Prostate gland (tissue), 2 donors: ENCODE data around the gene FARP2. TPM values are rescaled to one million over a fixed set of nuclear protein-coding genes. Genes with fewer than 3 reads are reported as not detected.

ENCODE experiments used
- DNase-seq: peaks from one replicate; pipeline ENCODE4 v3.0.0-alpha.2; 2019; ENCODE audit warnings: low spot score
- H3K27ac ChIP-seq, 2 donors: fragments of 200-600 bp; sonication (generic); 2 replicates each; pipeline ENCODE4 v1.5.1; 2017 to 2019
- H3K27me3 ChIP-seq: fragments of 200-600 bp; sonication (generic); replicated peaks from 2 replicates; pipeline ENCODE4 v1.5.1; 2019; ENCODE audit not compliant: insufficient read depth
- H3K36me3 ChIP-seq, 2 donors: fragments of 200-600 bp; sonication (generic); 1 replicate in 1 of 2; 2 replicates in 1 of 2; pipeline versions ENCODE4 v1.5.1 to v1.8.1; 2017 to 2019
- H3K4me1 ChIP-seq: fragments of 200-600 bp; sonication (generic); replicated peaks from 2 replicates; pipeline ENCODE4 v1.5.1; 2019
- H3K4me3 ChIP-seq, 2 donors: fragments of 200-600 bp; sonication (generic); 2 replicates each; pipeline ENCODE4 v1.5.1; 2017 to 2019
- H3K9me3 ChIP-seq: fragments of 200-600 bp; sonication (generic); 2 replicates; pipeline ENCODE4 v1.5.1; 2017
- POLR2A ChIP-seq: fragments of 450-650 bp; IDR thresholded peaks from one replicate; pipeline ENCODE4 v1.6.1; 2016; ENCODE audit warnings: antibody characterized with exemption, mild to moderate bottlenecking
- POLR2AphosphoS5 ChIP-seq: sonication (generic); formaldehyde crosslinking; IDR thresholded peaks from one replicate; pipeline ENCODE4 v1.6.1; 2017; ENCODE audit warnings: antibody characterized with exemption
- WGBS: methylation state at CpG from one replicate; pipeline ENCODE4 v1.1.5; 2018; 5-methylcytosine and 5-hydroxymethylcytosine counted together
- intact Hi-C: fragments of 100-400 bp; cut with DNase I; formaldehyde crosslinking; loops from one replicate; pipeline ENCODE4 v1.14.2; 2022
- total RNA-seq, 2 donors: library from RNA; depleted of rRNA; stranded (reverse); fragments of >200 nt; gene quantifications; one replicate each; pipeline ENCODE4 v1.1.0, GENCODE V29; 2016
- TF ChIP-seq, protein P1 (sequence below), 4 experiments: fragments of 200-600 bp in 2 of 4; fragments of 450-650 bp in 2 of 4; sonication (generic) in 2 of 4; IDR thresholded peaks; 1 replicate in 3 of 4; 2 replicates in 1 of 4; pipeline ENCODE4 v1.5.1; 2016 to 2019; ENCODE audit warnings: antibody characterized with exemption in 4 of 4, mild to moderate bottlenecking in 2 of 4, moderate library complexity in 2 of 4

Gene FARP2
- total RNA-seq, 2 donors from 2014 or later, result 32.4 to 35.9 TPM

DNA sequence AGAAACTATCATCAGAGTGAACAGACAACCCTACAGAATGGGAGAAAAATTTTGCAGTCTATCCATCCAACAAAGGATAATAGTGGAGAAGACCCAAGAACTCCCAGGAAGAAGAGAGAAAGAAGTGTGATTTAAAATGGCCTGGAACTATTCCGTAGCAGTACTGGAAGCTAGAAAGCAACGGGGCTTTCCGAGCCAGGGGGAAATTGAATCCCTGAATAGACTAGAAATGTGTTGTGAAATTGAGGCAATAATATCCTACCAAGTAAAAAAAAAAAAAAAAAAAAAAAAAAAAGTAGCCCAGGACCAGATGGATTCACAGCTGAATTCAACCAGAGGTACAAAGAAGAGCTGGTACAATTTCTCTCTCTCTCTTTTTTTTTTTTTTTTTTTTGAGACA is 69.3 kb downstream of the FARP2 start:
- no peak overlapping the region for H3K27ac ChIP-seq
- H3K9me3 ChIP-seq, result no peaks in the 10 kb centered on the region
- no peaks in the 10 kb centered on the region for H3K27me3 ChIP-seq
- no peaks in the 10 kb centered on the region for H3K36me3 ChIP-seq
- DNase-seq, result no peak
- intact Hi-C loops, result no loop called here
- H3K4me3 ChIP-seq, result no peak overlapping the region
- 80% methylated on average over 3 of the region's 3 CpGs for WGBS
- H3K4me1 ChIP-seq, result no peaks in the 10 kb centered on the region
- no peak for TF ChIP-seq POLR2AphosphoS5
- TF ChIP-seq POLR2A, result no peak
- TF ChIP-seq, protein P1, sequence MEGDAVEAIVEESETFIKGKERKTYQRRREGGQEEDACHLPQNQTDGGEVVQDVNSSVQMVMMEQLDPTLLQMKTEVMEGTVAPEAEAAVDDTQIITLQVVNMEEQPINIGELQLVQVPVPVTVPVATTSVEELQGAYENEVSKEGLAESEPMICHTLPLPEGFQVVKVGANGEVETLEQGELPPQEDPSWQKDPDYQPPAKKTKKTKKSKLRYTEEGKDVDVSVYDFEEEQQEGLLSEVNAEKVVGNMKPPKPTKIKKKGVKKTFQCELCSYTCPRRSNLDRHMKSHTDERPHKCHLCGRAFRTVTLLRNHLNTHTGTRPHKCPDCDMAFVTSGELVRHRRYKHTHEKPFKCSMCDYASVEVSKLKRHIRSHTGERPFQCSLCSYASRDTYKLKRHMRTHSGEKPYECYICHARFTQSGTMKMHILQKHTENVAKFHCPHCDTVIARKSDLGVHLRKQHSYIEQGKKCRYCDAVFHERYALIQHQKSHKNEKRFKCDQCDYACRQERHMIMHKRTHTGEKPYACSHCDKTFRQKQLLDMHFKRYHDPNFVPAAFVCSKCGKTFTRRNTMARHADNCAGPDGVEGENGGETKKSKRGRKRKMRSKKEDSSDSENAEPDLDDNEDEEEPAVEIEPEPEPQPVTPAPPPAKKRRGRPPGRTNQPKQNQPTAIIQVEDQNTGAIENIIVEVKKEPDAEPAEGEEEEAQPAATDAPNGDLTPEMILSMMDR (IDR thresholded peaks at IDR 0.05), result no peak

DNA sequence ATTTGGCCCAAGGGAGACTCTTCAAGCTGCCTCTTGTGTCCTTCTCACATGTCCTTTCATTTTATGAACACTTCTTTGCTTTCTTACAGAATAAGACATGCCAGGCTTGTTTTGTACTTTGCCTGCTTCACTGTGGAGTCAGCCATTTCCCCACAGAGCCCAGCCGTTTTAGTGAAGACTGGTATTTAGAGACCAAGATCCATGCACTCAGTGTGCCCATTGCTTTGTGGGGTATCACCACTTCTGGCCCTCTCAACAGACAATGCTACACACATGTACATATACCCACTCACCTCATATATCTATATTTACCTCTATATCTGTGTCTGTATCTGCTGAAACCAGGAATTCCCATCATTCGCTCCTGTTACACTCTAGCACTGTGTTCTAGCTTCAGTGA is 74.1 kb downstream of the FARP2 start:
- H3K36me3 ChIP-seq, result no peaks in the 10 kb centered on the region
- H3K9me3 ChIP-seq, result no peaks in the 10 kb centered on the region
- no peak for DNase-seq
- intact Hi-C loops, result no loop called here
- no peaks in the 10 kb centered on the region for H3K27me3 ChIP-seq
- no peak overlapping the region for H3K27ac ChIP-seq
- no peak overlapping the region for H3K4me3 ChIP-seq
- 96% methylated on average over 2 of the region's 2 CpGs for WGBS
- TF ChIP-seq POLR2AphosphoS5 (no peak), POLR2A (no peak)
- TF ChIP-seq, protein P1 (IDR thresholded peaks at IDR 0.05), result no peak
- H3K4me1 ChIP-seq, result no peaks in the 10 kb centered on the region

GRCh38 chr2:241432824-241433448 is 76.9 kb downstream of the FARP2 start:
- no peak overlapping the region for H3K4me3 ChIP-seq
- H3K4me1 ChIP-seq, result no peaks in the 10 kb centered on the region
- no peak overlapping the region for H3K27ac ChIP-seq
- no peak for DNase-seq
- TF ChIP-seq, protein P1 (IDR thresholded peaks at IDR 0.05), result no peak
- TF ChIP-seq POLR2A (no peak), POLR2AphosphoS5 (no peak)
- no peaks in the 10 kb centered on the region for H3K36me3 ChIP-seq
- intact Hi-C loops, result no loop called here
- H3K9me3 ChIP-seq, result no peaks in the 10 kb centered on the region
- H3K27me3 ChIP-seq, result no peaks in the 10 kb centered on the region
- 55% methylated on average over 6 of the region's 6 CpGs for WGBS

GRCh38 chr2:241437179-241437578 is 81.1 kb downstream of the FARP2 start:
- H3K27ac ChIP-seq, result no peak overlapping the region
- H3K9me3 ChIP-seq, result no peaks in the 10 kb centered on the region
- 97% methylated on average over 2 of the region's 2 CpGs for WGBS
- DNase-seq, result no peak
- H3K36me3 ChIP-seq, result no peaks in the 10 kb centered on the region
- H3K27me3 ChIP-seq, result no peaks in the 10 kb centered on the region
- TF ChIP-seq POLR2AphosphoS5 (no peak), POLR2A (no peak)
- TF ChIP-seq, protein P1 (IDR thresholded peaks at IDR 0.05), result no peak
- intact Hi-C loops, result no loop called here
- H3K4me3 ChIP-seq, result no peak overlapping the region
- H3K4me1 ChIP-seq, result no peaks in the 10 kb centered on the region

DNA sequence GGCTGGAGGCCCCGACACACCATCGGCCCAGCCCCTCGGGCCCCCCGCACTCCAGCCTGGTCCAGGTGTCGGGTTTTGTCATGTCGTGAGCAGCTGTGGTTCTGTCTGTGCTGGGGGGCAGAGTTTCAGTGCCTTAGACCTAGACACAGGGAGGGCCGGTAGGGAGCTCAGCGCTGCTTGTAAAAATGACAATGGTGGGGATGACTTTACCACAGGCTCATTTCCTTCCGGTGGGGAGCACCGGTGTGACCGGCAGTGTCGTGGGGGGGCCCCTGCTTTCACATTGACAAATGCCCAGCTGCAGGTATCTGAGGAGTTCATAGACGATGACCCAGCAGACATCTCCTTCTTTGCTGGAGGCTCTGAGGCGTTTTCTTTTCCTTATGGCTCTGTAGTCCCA is 85.4 kb downstream of the FARP2 start:
- TF ChIP-seq, protein P1 (IDR thresholded peaks at IDR 0.05), result no peak
- TF ChIP-seq POLR2AphosphoS5 (no peak), POLR2A (no peak)
- Histone ChIP-seq H3K27ac (no peak overlapping the region), H3K27me3 (no peaks in the 10 kb centered on the region), H3K36me3 (no peaks in the 10 kb centered on the region), H3K4me1 (no peaks in the 10 kb centered on the region), H3K9me3 (no peaks in the 10 kb centered on the region), H3K4me3 (no peak overlapping the region)
- intact Hi-C loops, result no loop called here
- no peak for DNase-seq
- 75% methylated on average over 14 of the region's 14 CpGs for WGBS
